T1000 (cell line): Measurements from ENCODE around the gene RMI1.
"Not testable (repeated sequence)": the region's sequence is repeated elsewhere in the genome, so short reads cannot be mapped to it uniquely, and the experiment has no call there.

Source experiments
- DNase-seq: peaks from one replicate; lab custom pipeline; 2025; ENCODE audit warnings: mixed read lengths; lab: John Stamatoyannopoulos, UW

The RMI1 gene

DNA sequence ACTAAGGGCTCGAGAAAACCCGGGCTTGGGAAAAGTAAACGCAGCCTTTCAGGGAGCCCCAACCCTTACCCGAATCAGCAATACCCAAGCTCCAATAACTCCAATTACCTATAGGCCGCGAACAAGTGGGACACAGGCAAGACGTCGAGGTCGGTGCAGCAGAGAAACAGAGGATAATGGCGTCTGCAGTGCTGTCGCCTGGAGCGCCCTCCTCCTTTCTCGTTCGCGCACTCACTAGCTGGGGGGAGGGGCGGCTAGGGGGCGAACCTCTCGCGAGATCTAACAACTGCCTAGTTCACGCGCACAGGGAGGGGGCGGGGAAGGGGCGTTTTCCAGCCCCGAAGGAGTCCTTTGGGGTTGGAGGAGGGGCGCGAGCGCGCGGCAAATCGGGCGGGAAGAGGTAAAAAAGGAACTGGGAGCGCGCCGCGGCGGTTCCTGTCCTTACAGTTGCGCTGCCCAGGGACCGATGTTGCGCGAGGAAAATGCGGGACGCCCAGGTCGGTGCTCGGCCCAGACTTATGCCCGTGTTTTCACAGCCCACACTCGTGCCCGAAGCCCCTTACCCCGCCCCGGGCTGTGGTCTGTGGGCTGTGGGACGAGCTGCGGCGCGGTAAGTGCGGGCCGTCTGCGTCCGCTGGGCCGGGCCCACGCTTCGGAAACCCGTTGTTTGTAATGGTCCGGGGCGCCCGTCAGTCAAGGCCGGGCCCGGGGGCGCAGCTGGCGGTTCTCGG is at the start of gene RMI1:
Gene RMI1, plus strand, starts transcription at position 411 of the 731 bp plus-strand sequence. CDS start 20,182 bp downstream, outside the sequence.
- DNase-seq, result peak; percentile 94

DNA sequence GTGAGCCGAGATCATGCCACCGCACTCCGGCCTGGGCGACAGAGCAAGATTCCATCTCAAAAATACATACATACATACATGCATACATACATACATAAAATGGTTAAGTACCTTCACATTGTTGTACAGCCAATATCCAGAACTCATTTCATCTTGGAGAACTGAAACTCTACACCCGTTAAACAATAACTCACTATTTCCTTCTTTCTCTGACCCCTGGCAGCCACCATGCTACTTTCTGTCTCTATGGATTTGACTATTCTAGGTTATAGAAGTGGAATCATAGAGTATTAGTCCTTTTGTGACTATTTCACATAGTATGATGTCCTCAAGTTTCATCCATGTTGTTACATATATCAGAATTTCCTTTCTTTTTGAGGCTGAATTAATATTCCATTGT is 49.7 kb upstream of the RMI1 start:
- DNase-seq, result no peak

GRCh38 chr9:83932011-83932410 is 48.6 kb upstream of the RMI1 start:
- no peak for DNase-seq

GRCh38 chr9:83932851-83933250 is 47.8 kb upstream of the RMI1 start:
- no peak for DNase-seq

DNA sequence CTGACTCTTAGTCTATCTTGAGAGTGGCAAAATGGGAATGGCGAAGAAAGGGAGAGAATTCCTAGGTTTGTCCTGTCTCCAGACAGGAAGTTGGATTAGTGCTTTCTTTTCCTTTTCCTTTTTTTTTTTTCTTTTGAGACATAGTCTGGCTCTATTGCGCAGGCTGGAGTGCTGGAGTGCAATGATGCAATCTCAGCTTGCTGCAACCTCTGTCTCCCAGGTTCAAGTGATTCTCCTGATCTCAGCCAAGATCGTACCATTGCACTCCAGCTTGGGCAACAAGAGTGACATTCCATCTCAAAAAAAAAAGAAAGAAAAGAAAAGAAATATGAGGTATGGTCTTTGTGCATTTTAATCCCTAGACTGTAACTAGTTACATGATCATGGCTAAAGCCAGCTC is 46.8 kb upstream of the RMI1 start:
- no peak for DNase-seq

DNA sequence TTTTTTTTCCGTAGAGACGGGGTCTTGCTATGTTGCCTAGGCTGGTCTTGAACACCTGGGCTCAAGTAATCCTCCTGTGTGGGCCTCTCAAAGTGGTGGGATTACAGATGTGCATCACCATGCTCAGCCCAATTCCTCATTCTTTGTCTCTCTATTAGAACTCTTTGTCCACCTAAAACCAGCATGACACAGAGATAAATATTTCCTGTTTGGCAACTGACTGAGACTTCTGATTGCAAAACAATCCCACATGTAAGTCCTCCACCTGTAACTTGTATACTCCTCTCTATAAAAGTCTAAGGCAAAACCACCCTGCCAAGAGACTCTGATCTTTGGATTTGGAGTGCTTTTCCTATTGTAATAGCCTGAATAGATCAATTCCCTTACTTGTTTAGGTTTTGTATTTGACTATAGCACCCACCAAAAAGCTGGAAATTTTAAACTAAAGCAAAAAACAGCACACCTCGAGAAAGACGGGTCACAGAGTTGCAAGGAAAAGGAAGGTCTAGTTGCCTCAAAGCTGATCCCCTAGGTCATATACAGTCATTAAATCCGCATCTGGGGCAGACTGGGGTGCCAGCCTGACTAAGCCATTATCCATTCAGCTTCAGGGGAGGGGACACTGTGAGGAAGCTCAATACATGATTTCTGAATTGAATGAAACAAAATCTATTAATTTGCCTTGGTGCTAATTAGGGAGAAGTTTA is 45.9 kb upstream of the RMI1 start:
- no peak for DNase-seq

- no peak for DNase-seq
These were observed 45.2 kb upstream of the RMI1 start for GRCh38 chr9:83935276-83935935.

DNA sequence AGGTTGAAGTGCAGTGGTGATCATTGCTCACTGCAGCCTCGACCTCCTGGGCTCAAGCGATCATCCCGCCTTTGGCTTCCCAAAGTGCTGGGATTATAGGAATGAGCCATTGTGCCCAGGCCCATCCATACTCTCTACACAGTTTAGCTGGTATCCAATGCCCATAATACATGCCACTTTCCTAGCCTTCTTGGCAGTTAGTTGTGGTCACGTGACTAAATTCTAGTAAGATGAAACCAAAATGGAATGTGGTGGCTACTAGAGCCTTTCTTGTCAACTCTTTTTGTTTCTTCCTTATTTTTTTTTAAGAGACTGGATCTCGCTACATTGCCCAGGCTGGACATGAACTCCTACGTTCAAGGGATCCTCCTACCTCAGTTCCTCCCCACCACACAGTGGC is 44.1 kb upstream of the RMI1 start:
- no peak for DNase-seq

DNA sequence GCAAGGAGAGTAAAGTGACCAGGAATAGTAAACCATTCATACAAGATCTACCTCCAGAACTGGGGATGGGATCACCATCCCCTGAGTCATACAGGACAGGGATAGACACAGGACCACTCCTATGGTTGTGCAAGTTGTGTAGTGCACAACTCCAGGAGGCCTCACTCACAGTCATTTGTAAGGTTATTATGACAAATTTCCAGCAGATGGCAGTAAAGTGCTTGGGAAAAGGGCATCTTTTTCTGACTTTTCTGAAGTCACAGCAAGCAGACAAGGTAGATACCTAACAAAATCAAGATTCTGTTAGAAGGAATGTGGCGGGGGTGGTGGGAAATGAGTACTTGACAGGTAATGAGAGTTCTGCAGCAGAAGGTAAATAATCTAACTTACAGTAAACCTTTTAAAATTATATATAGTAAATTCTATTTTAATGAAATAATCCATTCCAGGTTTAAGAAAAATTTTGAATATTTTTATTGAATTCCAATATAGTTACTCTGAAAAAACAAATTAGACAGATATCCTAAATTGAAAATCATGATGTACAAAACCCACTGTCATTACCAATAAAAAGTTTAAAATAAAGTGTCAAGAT is 42.6 kb upstream of the RMI1 start:
- peak; percentile 26 for DNase-seq

- no peak for DNase-seq
These were observed 39.9 kb upstream of the RMI1 start for GRCh38 chr9:83940590-83941303.

DNA sequence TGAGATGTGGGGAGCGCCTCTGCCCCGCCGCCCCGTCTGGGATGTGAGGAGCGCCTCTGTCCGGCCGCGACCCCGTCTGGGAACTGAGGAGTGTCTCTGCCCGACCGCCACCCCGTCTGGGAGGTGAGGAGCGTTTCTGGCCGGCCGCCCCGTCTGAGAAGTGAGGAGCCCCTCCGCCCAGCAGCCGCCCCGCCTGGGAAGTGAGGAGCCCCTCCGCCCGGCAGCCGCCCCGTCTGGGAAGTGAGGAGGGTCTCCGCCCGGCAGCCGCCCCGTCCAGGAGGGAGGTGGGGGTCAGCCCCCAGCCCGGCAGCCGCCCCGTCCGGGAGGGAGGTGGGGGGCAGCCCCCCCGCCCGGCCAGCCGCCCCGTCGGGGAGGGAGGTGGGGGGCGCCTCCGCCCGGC is 32.5 kb upstream of the RMI1 start:
- DNase-seq, result not testable (repeated sequence)

GRCh38 chr9:83956086-83956435 is 24.5 kb upstream of the RMI1 start:
- no peak for DNase-seq

GRCh38 chr9:83956436-83957247 is 24.0 kb upstream of the RMI1 start:
- no peak for DNase-seq

DNA sequence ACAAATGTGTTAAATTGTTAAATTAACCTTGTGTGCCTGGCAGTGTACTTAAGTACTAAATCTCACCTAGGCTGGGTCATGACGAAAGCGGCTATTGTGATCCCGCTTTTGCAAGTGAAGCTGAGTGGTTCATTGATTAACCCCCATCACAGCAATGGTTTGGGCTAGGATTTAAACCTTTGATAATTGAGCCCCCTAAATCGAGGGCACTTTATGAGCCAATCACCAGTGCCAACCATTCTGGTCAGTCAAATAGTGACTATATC is 23.4 kb upstream of the RMI1 start:
- no peak for DNase-seq

- peak; percentile 33 for DNase-seq
These were observed 21.5 kb upstream of the RMI1 start for GRCh38 chr9:83959061-83959460.

DNA sequence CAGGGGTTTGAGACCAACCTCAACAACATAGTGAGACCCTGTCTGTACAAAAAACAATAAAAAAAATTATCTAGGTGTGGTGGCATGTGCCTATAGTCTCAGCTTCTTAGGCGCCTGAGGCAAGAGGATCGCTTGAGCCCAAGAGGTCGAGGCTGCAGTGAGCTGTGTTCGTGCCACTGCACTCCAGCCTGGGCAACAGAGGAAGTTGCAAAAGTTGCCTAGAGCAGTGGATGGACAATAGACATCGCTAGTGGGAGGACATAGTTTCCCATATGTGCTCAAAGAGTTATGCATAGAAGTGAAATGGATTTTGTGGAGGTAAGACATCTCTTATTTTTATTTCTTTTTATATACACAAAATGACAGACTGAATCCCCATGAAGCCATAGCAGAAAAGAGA is 19.6 kb upstream of the RMI1 start:
- DNase-seq, result no peak

- peak; percentile 14 for DNase-seq
These were observed 18.4 kb upstream of the RMI1 start for GRCh38 chr9:83962165-83962564.

GRCh38 chr9:83964973-83965349 is 15.6 kb upstream of the RMI1 start:
- no peak for DNase-seq

DNA sequence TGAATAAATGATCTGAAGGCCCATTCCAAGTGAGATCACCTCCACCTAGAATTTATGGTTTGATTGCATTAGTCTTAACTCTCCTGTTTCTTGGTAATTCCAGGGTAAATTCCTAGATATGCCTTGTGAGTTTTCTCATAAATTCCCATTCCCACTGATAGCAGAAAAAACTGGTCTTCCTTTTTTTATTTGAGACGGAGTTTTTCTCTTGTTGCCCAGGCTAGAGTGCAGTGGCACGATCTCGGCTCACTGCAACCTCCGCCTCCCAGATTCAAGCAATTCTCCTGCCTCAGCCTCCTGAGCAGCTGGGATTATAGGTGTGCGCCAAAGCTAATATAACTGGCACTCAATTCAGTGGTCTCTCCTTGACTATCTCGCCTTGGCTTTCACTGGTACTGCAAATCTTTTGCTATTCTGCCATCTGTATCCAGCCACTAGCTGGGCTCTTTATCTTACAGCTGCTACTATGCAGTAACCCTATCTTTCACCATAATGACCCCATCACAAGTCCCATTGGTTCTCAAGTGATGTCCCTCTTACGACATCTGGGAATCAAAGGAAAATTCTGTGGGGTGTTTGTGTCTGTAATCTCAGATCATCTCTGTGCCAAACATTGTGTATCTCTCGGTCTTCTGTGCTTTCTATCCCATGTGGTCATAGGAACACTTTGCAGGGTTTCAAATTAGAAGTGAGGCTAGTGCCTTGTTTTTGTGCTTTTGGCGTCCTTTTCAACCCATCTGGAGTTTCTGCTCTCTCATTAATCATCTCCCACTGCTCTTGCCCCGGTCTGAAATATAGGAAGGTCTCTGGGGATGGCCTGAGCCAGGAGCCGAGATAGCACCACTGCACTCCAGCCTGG is 15.0 kb upstream of the RMI1 start:
- DNase-seq, result no peak

GRCh38 chr9:83966209-83966582 is 14.4 kb upstream of the RMI1 start:
- DNase-seq, result no peak

DNA sequence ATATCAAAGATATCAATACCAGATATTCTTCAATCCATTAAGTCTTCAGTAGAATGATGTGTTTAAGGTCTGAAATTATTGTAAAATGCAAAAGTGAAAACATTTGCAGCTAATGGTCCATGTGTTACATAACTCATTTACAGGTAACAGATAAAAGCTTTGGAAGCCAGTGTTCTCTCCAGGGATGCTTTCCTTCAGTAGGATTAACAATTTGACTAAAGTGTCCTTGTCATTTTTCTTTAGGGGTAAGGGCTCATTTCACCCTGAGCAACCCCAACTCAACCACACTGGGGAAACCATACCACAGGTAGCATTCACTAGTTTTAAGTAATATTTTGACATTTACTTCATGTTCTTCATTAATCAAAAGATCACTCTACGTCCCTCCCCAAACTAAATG is 13.5 kb upstream of the RMI1 start:
- no peak for DNase-seq
